Keratinocyte (primary cell): Measurements from ENCODE around the gene PLXDC1.

Experiments
- CTCF ChIP-seq, 3 experiments: IDR thresholded peaks in 1 of 3; conservative IDR thresholded peaks in 1 of 3; optimal IDR thresholded peaks in 1 of 3; 2 replicates in 2 of 3; 3 replicates in 1 of 3; pipeline versions ENCODE3 to v1.5.1; 2011; ENCODE audit warnings: low read length in 3 of 3, mild to moderate bottlenecking in 3 of 3, moderate library complexity in 2 of 3, control low read depth in 1 of 3, inconsistent platforms in 1 of 3; ENCODE audit not compliant: insufficient read depth in 2 of 3; ENCODE audit errors: extremely low read depth in 1 of 3
- EZH2 ChIP-seq: IDR thresholded peaks from one replicate; pipeline ENCODE4 v1.6.1; 2012; ENCODE audit warnings: inconsistent platforms, mild to moderate bottlenecking, low read length, moderate library complexity

GRCh38 chr17:39114723-39115122 lies 36.7 kb downstream of the PLXDC1 start:
- no peak for TF ChIP-seq CTCF (optimal IDR thresholded peaks at IDR 0.05 in 1 of 3, IDR thresholded peaks at IDR 0.05 in 1 of 3, conservative IDR thresholded peaks at IDR 0.05 in 1 of 3; ENCODE audit: extremely low read depth in 1 of 3, insufficient read depth in 2 of 3, low read length in 3 of 3)
- TF ChIP-seq EZH2, result no peak
